WTC11 (cell line): ENCODE results near the gene RARA. TPM values are rescaled to one million over a fixed set of nuclear protein-coding genes. Genes with fewer than 3 reads are reported as not detected.

Source experiments
- ATAC-seq: fragments of 200-7000 bp; cut with Tn5 transposase; 2 replicates; pipeline ENCODE4 v1.10.0; 2021; ENCODE audit warnings: mild to moderate bottlenecking, moderate library complexity
- CTCF ChIA-PET: fragments of 300-600 bp; sonication (Branson Sonifier 250); formaldehyde crosslinking; loops from one replicate; lab custom pipeline; 2021; ENCODE audit warnings: antibody characterized with exemption; lab: Charles Lee
- POLR2A ChIA-PET: fragments of 350-600 bp; sonication (Branson Sonifier 250); formaldehyde crosslinking; loops from one replicate; lab custom pipeline; 2021; ENCODE audit warnings: antibody characterized with exemption; lab: Charles Lee
- DNase-seq: peaks from one replicate; pipeline ENCODE4 v3.0.0; 2021; ENCODE audit warnings: low spot score
- H3K27ac Mint-ChIP-seq: 2 replicates; pipeline ENCODE4 v1.8.0; 2021; ENCODE audit warnings: mixed read lengths
- H3K27me3 Mint-ChIP-seq: 2 replicates; pipeline ENCODE4 v1.8.0; 2021; ENCODE audit warnings: low read depth, mild to moderate bottlenecking, moderate library complexity, mixed read lengths
- H3K36me3 Mint-ChIP-seq: 2 replicates; pipeline ENCODE4 v1.8.0; 2021; ENCODE audit warnings: mixed read lengths
- H3K4me1 Mint-ChIP-seq: 2 replicates; pipeline ENCODE4 v1.8.0; 2022; ENCODE audit warnings: mixed read lengths
- H3K4me3 Mint-ChIP-seq: 2 replicates; pipeline ENCODE4 v1.8.0; 2021; ENCODE audit warnings: mild to moderate bottlenecking, moderate library complexity, mixed read lengths
- H3K9me3 Mint-ChIP-seq: 2 replicates; pipeline ENCODE4 v1.8.0; 2021; ENCODE audit warnings: mixed read lengths
- CREM ChIP-seq: sonication (generic); formaldehyde crosslinking; IDR thresholded peaks from 2 replicates; pipeline ENCODE4 v1.8.1; 2022; ENCODE audit warnings: mild to moderate bottlenecking, missing genetic modification reagents, moderate library complexity
- ESRRA ChIP-seq: sonication (generic); formaldehyde crosslinking; IDR thresholded peaks from 2 replicates; pipeline ENCODE4 v1.8.1; 2022; ENCODE audit warnings: mild to moderate bottlenecking, missing genetic modification reagents, borderline replicate concordance
- IRF2 ChIP-seq: sonication (generic); formaldehyde crosslinking; IDR thresholded peaks from 2 replicates; pipeline ENCODE4 v1.8.0; 2022; ENCODE audit warnings: low read depth, missing genetic modification reagents, borderline replicate concordance
- KAT7 ChIP-seq: sonication (generic); formaldehyde crosslinking; IDR thresholded peaks from 2 replicates; pipeline ENCODE4 v1.8.1; 2023; ENCODE audit warnings: missing genetic modification reagents, mild to moderate bottlenecking, borderline replicate concordance
- NR2C2 ChIP-seq: sonication (generic); formaldehyde crosslinking; IDR thresholded peaks from 2 replicates; pipeline ENCODE4 v1.8.0; 2022; ENCODE audit warnings: mild to moderate bottlenecking, missing genetic modification reagents
- NR3C1 ChIP-seq: sonication (generic); formaldehyde crosslinking; conservative IDR thresholded peaks from 2 replicates; pipeline ENCODE4 v1.8.1; 2023; ENCODE audit warnings: low read depth, mild to moderate bottlenecking, missing genetic modification reagents
- STAT6 ChIP-seq: sonication (generic); formaldehyde crosslinking; conservative IDR thresholded peaks from 2 replicates; pipeline ENCODE4 v1.8.1; 2023; ENCODE audit warnings: mild to moderate bottlenecking, low read depth, missing genetic modification reagents, moderate library complexity
- ZNF219 ChIP-seq: sonication (generic); formaldehyde crosslinking; IDR thresholded peaks from 2 replicates; pipeline ENCODE4 v1.8.0; 2023; ENCODE audit warnings: missing genetic modification reagents, mild to moderate bottlenecking, borderline replicate concordance
- ZNF232 ChIP-seq: sonication (generic); formaldehyde crosslinking; IDR thresholded peaks from 2 replicates; pipeline ENCODE4 v1.8.0; 2022; ENCODE audit warnings: mild to moderate bottlenecking, missing genetic modification reagents
- ZNF263 ChIP-seq: sonication (generic); formaldehyde crosslinking; IDR thresholded peaks from 2 replicates; pipeline ENCODE4 v1.8.1; 2022; ENCODE audit warnings: low read depth, mild to moderate bottlenecking, moderate library complexity, missing genetic modification reagents
- ZSCAN18 ChIP-seq: fragments of 250-450 bp; sonication (Bioruptor Pico); IDR thresholded peaks from 2 replicates; pipeline ENCODE4 v2.1.2; 2022; ENCODE audit warnings: mild to moderate bottlenecking, moderate library complexity
- total RNA-seq: library from RNA; stranded (reverse); gene quantifications from 3 replicates; pipeline ENCODE4 v1.2.3, GENCODE V29; 2021
- TF ChIP-seq, protein P1 (sequence below): fragments of 200-600 bp; IDR thresholded peaks from 2 replicates; pipeline ENCODE4 v1.8.0; 2022; ENCODE audit warnings: antibody characterized with exemption
- TF ChIP-seq, protein P2 (sequence below): sonication (generic); formaldehyde crosslinking; IDR thresholded peaks from 2 replicates; pipeline ENCODE4 v1.8.1; 2023; ENCODE audit warnings: mild to moderate bottlenecking, moderate library complexity, missing genetic modification reagents
- TF ChIP-seq, protein P3 (sequence below): sonication (generic); formaldehyde crosslinking; IDR thresholded peaks from 2 replicates; pipeline ENCODE4 v1.8.0; 2022; ENCODE audit warnings: mild to moderate bottlenecking, missing genetic modification reagents

The RARA gene
- total RNA-seq, 1 experiment from 2014 or later, result 20.7 TPM

DNA sequence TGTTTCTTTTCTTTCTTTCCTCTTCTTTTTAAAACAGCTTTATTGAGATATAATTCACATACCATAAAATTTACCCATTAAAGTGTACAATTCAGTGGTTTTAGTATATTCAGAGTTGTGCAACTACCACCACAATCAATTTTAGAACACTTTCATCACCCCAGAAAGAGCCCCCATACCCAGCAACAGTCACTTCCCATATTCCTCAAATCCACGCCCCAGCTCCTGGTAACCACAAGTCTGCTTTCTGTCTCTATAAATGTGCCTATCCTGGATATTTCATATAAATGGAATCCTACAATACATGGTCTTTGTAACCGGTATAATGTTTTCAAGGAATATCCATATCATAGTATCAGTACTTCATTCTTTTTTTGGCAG is 19.4 kb downstream of the RARA start (continued):
- TF ChIP-seq, protein P1, sequence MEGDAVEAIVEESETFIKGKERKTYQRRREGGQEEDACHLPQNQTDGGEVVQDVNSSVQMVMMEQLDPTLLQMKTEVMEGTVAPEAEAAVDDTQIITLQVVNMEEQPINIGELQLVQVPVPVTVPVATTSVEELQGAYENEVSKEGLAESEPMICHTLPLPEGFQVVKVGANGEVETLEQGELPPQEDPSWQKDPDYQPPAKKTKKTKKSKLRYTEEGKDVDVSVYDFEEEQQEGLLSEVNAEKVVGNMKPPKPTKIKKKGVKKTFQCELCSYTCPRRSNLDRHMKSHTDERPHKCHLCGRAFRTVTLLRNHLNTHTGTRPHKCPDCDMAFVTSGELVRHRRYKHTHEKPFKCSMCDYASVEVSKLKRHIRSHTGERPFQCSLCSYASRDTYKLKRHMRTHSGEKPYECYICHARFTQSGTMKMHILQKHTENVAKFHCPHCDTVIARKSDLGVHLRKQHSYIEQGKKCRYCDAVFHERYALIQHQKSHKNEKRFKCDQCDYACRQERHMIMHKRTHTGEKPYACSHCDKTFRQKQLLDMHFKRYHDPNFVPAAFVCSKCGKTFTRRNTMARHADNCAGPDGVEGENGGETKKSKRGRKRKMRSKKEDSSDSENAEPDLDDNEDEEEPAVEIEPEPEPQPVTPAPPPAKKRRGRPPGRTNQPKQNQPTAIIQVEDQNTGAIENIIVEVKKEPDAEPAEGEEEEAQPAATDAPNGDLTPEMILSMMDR, result no peak
- TF ChIP-seq ZNF263 (CRISPR knock-in tag), result no peak
- TF ChIP-seq, protein P2, sequence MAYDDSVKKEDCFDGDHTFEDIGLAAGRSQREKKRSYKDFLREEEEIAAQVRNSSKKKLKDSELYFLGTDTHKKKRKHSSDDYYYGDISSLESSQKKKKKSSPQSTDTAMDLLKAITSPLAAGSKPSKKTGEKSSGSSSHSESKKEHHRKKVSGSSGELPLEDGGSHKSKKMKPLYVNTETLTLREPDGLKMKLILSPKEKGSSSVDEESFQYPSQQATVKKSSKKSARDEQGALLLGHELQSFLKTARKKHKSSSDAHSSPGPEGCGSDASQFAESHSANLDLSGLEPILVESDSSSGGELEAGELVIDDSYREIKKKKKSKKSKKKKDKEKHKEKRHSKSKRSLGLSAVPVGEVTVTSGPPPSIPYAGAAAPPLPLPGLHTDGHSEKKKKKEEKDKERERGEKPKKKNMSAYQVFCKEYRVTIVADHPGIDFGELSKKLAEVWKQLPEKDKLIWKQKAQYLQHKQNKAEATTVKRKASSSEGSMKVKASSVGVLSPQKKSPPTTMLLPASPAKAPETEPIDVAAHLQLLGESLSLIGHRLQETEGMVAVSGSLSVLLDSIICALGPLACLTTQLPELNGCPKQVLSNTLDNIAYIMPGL (CRISPR knock-in tag), result no peak
- no peak for TF ChIP-seq ESRRA

DNA sequence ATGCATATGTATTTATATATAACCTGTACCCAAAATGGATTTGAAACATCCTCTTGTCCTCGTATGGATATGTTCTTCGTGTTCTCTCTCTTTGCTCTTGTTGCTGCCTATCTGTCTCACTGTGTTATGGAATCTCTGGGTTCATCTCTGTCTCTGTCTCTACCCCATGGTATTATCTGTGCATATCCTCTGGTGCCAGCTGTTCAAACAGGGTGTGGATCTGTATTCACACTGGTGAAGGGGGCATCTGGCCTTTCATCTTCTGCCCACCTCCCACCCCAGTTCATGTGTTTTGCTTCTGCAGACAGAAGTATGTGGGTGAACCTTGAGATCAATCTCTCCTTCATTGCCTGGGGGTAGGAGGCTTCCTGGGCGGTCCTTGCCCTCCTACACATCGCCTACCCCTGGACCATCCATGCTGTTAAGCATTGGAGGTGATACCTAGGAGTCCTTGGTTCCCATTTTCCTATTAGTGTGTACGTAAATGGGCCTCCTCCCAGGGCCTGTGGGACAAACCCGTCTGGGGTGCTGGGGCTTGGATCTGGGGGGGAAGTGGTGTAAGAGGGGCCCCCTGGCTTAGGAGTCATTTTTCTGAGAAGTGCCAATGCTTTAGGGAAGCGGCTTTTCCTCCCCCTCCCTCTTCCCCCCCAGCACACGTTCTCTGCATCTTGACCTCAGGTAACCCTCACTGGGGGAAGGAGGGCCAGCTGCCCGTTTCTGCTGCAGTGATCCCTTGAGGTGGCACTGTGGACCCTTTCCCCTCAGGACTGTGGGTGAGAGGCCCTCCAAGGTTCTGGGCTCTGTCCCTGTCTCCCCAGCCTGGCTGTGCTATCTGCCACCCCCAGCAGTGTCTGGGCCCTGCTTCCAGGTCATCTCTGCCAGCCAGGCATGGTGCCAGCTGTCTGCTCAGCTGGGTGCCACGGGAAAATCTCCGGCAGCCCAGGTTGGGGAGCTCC is 21.1 kb downstream of the RARA start:
- no peak for ATAC-seq
- Mint-ChIP-seq H3K36me3 (peaks cover 8% of the 10 kb centered on the region), H3K4me1 (peaks cover 14% of the 10 kb centered on the region), H3K27ac (no peak overlapping the region), H3K9me3 (no peaks in the 10 kb centered on the region), H3K27me3 (peaks cover 2% of the 10 kb centered on the region), H3K4me3 (no peak overlapping the region)
- ChIA-PET POLR2A (interaction anchor here (0.7 kb wide), 1 partner anchor 24 kb away, joined by 4 read pairs; no protein-coding TSS in a partner anchor), CTCF (interaction anchor here (1.3 kb wide), 1 partner anchor 25 kb away, joined by 6 read pairs; no protein-coding TSS in a partner anchor)
- DNase-seq, result no peak
- TF ChIP-seq CREM (CRISPR knock-in tag) (no peak), NR3C1 (no peak), ZNF263 (CRISPR knock-in tag) (no peak)
- TF ChIP-seq, protein P3, sequence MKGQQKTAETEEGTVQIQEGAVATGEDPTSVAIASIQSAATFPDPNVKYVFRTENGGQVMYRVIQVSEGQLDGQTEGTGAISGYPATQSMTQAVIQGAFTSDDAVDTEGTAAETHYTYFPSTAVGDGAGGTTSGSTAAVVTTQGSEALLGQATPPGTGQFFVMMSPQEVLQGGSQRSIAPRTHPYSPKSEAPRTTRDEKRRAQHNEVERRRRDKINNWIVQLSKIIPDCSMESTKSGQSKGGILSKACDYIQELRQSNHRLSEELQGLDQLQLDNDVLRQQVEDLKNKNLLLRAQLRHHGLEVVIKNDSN (CRISPR knock-in tag), result no peak

- no peak overlapping the region for H3K27ac Mint-ChIP-seq
- ATAC-seq, result no peak
These were observed 22.0 kb downstream of the RARA start for GRCh38 chr17:40330850-40331470.

DNA sequence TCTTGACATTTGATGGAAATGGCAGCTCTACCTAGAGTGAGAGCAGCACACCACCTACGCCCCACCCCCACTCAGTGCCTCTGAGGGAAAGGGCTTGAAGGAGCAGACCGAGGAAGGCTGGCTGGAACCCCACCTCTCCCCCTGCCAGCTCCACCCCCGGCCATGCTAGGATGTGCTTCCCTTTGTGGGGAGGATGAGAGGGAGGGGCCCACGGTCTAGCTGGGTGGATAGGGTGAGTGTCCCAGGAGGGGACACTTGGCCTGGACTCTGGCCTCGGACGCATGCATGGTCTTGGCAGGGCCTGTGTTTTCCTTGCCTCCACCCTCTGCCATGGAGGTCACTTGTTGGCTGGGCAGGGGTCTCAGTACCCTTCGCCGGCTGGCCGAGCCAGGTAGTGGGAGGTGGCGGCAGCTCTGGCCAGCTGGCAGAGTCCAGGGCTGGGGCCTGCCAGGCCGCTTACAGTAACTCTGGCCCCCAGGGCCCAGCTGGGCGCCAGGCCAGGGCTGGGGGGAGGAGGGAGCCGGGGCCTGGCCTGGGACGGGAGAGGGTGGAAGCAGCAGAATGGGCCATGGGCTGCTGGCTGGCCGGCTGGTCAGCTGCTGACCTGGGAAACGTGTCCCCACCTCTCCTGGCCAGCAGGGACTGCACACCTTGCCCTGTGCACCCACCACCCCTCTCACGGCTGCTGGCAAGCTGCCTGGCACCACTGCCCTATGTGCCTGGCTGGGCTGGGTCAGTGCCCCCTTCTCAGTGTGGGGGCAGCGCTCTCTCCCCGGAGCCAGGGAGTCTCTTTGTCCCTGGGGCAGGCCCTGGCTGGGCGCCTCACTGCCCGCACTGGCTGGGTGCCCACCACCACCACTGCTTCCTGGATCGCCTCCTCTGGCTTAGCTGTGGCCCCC is 23.0 kb downstream of the RARA start:
- H3K27me3 Mint-ChIP-seq, result peaks cover 11% of the 10 kb centered on the region
- POLR2A ChIA-PET, result interaction anchor here (1.5 kb wide), 1 partner anchor 23 kb away, joined by 4 read pairs; the partner anchor contains the start of gene RARA
- peak; percentile 49 for ATAC-seq
- CTCF ChIA-PET, result interaction anchor here (0.8 to 1.7 kb wide), 3 partner anchors 13 to 144 kb away, joined by 3 to 6 read pairs (median 4); no protein-coding TSS in a partner anchor
- no peaks in the 10 kb centered on the region for H3K9me3 Mint-ChIP-seq
- no peak overlapping the region for H3K4me3 Mint-ChIP-seq
- peaks cover 9% of the 10 kb centered on the region for H3K4me1 Mint-ChIP-seq
- DNase-seq, result no peak
- H3K27ac Mint-ChIP-seq, result no peak overlapping the region
- TF ChIP-seq IRF2 (CRISPR knock-in tag) (no peak), KAT7 (CRISPR knock-in tag) (no peak), STAT6 (CRISPR knock-in tag) (no peak), CREM (CRISPR knock-in tag) (no peak), ESRRA (no peak), ZSCAN18 (CRISPR knock-in tag) (no peak), ZNF219 (CRISPR knock-in tag) (no peak), NR2C2 (CRISPR knock-in tag) (no peak), ZNF232 (no peak)
- H3K36me3 Mint-ChIP-seq, result peaks cover 8% of the 10 kb centered on the region

More at GRCh38 chr17:40330850-40331470, 22.0 kb downstream of the RARA start:
- peaks cover 14% of the 10 kb centered on the region for H3K4me1 Mint-ChIP-seq
- ChIA-PET CTCF (interaction anchor here (0.8 to 1.7 kb wide), 4 partner anchors 12 to 145 kb away, joined by 3 to 6 read pairs (median 5); no protein-coding TSS in a partner anchor), POLR2A (interaction anchor here (1.5 kb wide), 1 partner anchor 22 kb away, joined by 4 read pairs; the partner anchor contains the start of gene RARA)
- H3K27me3 Mint-ChIP-seq, result peaks cover 5% of the 10 kb centered on the region
- H3K36me3 Mint-ChIP-seq, result peaks cover 8% of the 10 kb centered on the region
- no peak overlapping the region for H3K4me3 Mint-ChIP-seq
- DNase-seq, result no peak
- TF ChIP-seq ZNF232 (no peak), NR3C1 (no peak)
- H3K9me3 Mint-ChIP-seq, result no peaks in the 10 kb centered on the region
